DND-41 (cell line): ENCODE measurements around the gene PLPP3.

Experiments used
- ATAC-seq: fragments of 200-7000 bp; cut with Tn5 transposase; 3 replicates; pipeline ENCODE4 v1.9.1; 2021; ENCODE audit warnings: low read depth; ENCODE audit not compliant: insufficient read depth
- DNase-seq: peaks from one replicate; pipeline ENCODE4 v3.0.0-alpha.2; 2020
- H2AFZ ChIP-seq: 2 replicates; pipeline ENCODE4 v1.6.0; 2012; ENCODE audit warnings: low read depth, low read length
- H3K27ac ChIP-seq: 2 replicates; pipeline ENCODE4 v1.5.1; 2012; ENCODE audit warnings: low read length, inconsistent platforms
- H3K27me3 ChIP-seq: fragments of 200-600 bp; sonication (generic); 2 replicates; pipeline ENCODE4 v1.6.0; 2012; ENCODE audit warnings: low read length, mild to moderate bottlenecking, inconsistent platforms; ENCODE audit not compliant: insufficient read depth, poor library complexity
- H3K36me3 ChIP-seq: 2 replicates; pipeline ENCODE4 v1.5.1; 2012; ENCODE audit warnings: low read length, inconsistent platforms; ENCODE audit not compliant: insufficient read depth
- H3K4me1 ChIP-seq: 2 replicates; pipeline ENCODE4 v1.5.1; 2012; ENCODE audit warnings: mild to moderate bottlenecking, low read length; ENCODE audit not compliant: insufficient read depth
- H3K4me2 ChIP-seq: 2 replicates; pipeline ENCODE4 v1.6.0; 2012; ENCODE audit warnings: mild to moderate bottlenecking, moderate library complexity, low read length, inconsistent platforms; ENCODE audit not compliant: insufficient read depth
- H3K4me3 ChIP-seq, 2 experiments: fragments of 200-600 bp in 1 of 2; shearing (Covaris generic) in 1 of 2; 2 replicates each; pipeline ENCODE4 v1.5.1; 2012 to 2016; ENCODE audit warnings: inconsistent platforms in 2 of 2, low read length in 2 of 2, mild to moderate bottlenecking in 2 of 2, low read depth in 1 of 2, moderate library complexity in 1 of 2
- H3K79me2 ChIP-seq: 2 replicates; pipeline ENCODE4 v1.6.0; 2012; ENCODE audit warnings: low read length, inconsistent platforms; ENCODE audit not compliant: insufficient read depth
- H3K9ac ChIP-seq: 2 replicates; pipeline ENCODE4 v1.6.0; 2012; ENCODE audit warnings: low read depth, mild to moderate bottlenecking, inconsistent platforms, low read length, moderate library complexity
- H3K9me3 ChIP-seq: 2 replicates; pipeline ENCODE4 v1.5.1; 2012; ENCODE audit warnings: low read length, moderate library complexity, mild to moderate bottlenecking, inconsistent platforms; ENCODE audit not compliant: insufficient read depth, severe bottlenecking
- H4K20me1 ChIP-seq: 2 replicates; pipeline ENCODE4 v1.6.0; 2012; ENCODE audit warnings: low read length; ENCODE audit not compliant: insufficient read depth
- CTCF ChIP-seq: IDR thresholded peaks from 2 replicates; pipeline ENCODE4 v1.5.1; 2012; ENCODE audit warnings: borderline replicate concordance, low read length, moderate library complexity, mild to moderate bottlenecking; ENCODE audit not compliant: poor library complexity, severe bottlenecking; ENCODE audit errors: extremely low read depth
- EZH2 ChIP-seq: IDR thresholded peaks from 3 replicates; pipeline ENCODE4 v1.6.1; 2012; ENCODE audit warnings: borderline replicate concordance, low read depth, mild to moderate bottlenecking, moderate library complexity, low read length, inconsistent platforms; ENCODE audit not compliant: severe bottlenecking

Gene PLPP3

GRCh38 chr1:56511766-56512165 lies 67.6 kb downstream of the PLPP3 start:
- Histone ChIP-seq H3K9ac (no peak overlapping the region), H4K20me1 (no peaks in the 10 kb centered on the region), H2AFZ (no peak overlapping the region), H3K36me3 (peaks cover 17% of the 10 kb centered on the region; the same call in 1 of the 2 replicates), H3K9me3 (no peaks in the 10 kb centered on the region), H3K4me2 (no peak overlapping the region), H3K79me2 (no peaks in the 10 kb centered on the region), H3K4me1 (no peaks in the 10 kb centered on the region), H3K4me3 (no peak overlapping the region), H3K27ac (no peak overlapping the region), H3K27me3 (no peaks in the 10 kb centered on the region)
- TF ChIP-seq CTCF (no peak), EZH2 (no peak)
- ATAC-seq (no peak), DNase-seq (no peak)

GRCh38 chr1:56511364-56511763 lies 68.0 kb downstream of the PLPP3 start:
- H2AFZ ChIP-seq = no peak overlapping the region
- TF ChIP-seq CTCF = no peak
- TF ChIP-seq EZH2 = no peak
- H3K4me2 ChIP-seq = no peak overlapping the region
- DNase-seq (no peak), ATAC-seq (no peak)
- H3K9me3 ChIP-seq = no peaks in the 10 kb centered on the region
- H3K27ac ChIP-seq = no peak overlapping the region
- no peak overlapping the region for H3K4me3 ChIP-seq
- H3K27me3 ChIP-seq = no peaks in the 10 kb centered on the region
- H3K4me1 ChIP-seq = no peaks in the 10 kb centered on the region
- H3K9ac ChIP-seq = no peak overlapping the region
- no peaks in the 10 kb centered on the region for H3K79me2 ChIP-seq
- peaks cover 17% of the 10 kb centered on the region; the same call in 1 of the 2 replicates for H3K36me3 ChIP-seq
- H4K20me1 ChIP-seq = no peaks in the 10 kb centered on the region

GRCh38 chr1:56510642-56511021 lies 68.7 kb downstream of the PLPP3 start:
- H3K36me3 ChIP-seq = peaks cover 17% of the 10 kb centered on the region; the same call in 1 of the 2 replicates
- H3K9ac ChIP-seq = no peak overlapping the region
- no peak overlapping the region for H3K27ac ChIP-seq

More at GRCh38 chr1:56510642-56511021, 68.7 kb downstream of the PLPP3 start:
- no peaks in the 10 kb centered on the region for H4K20me1 ChIP-seq
- no peak for ATAC-seq
- TF ChIP-seq EZH2 (no peak), CTCF (no peak)
- no peaks in the 10 kb centered on the region for H3K9me3 ChIP-seq
- no peak for DNase-seq
- no peaks in the 10 kb centered on the region for H3K4me1 ChIP-seq
- H3K4me3 ChIP-seq = no peak overlapping the region
- H2AFZ ChIP-seq = no peak overlapping the region
- H3K4me2 ChIP-seq = no peak overlapping the region
- no peaks in the 10 kb centered on the region for H3K27me3 ChIP-seq
- no peaks in the 10 kb centered on the region for H3K79me2 ChIP-seq
